Left renal cortex interstitium (tissue), 4 donors: Measurements from ENCODE around the gene FPR1. TPM values are rescaled to one million over a fixed set of nuclear protein-coding genes. Genes with fewer than 3 reads are reported as not detected.

Experiments used
- DNase-seq, 4 donors: peaks; one replicate each; pipeline ENCODE4 v3.0.0-alpha.2; 2013; ENCODE audit warnings: low read depth in 4 of 4, low spot score in 2 of 4, missing footprints in 1 of 4
- polyA plus RNA-seq, 4 donors: library from polyadenylated mRNA; unstranded; fragments of 120-200 nt; gene quantifications; one replicate each; pipeline ENCODE4 v1.2.1, GENCODE V29; 2013; ENCODE audit not compliant: insufficient read length in 4 of 4

The FPR1 gene
- 1 to 10 TPM in 2 of 4 donors, under 1 TPM in 2; 0.70 to 3.0 (median 1.2) TPM for polyA plus RNA-seq

GRCh38 chr19:51751655-51752054 lies at the start of gene FPR1:
TSS of gene FPR1 (minus strand) at chr19:51751878. CDS start at chr19:51746994, 4,884 bp downstream.
- DNase-seq = no peak

GRCh38 chr19:51800473-51801244 lies 49.0 kb upstream of the FPR1 start:
- no peak for DNase-seq

GRCh38 chr19:51799774-51800472 lies 48.2 kb upstream of the FPR1 start:
- no peak for DNase-seq

- no peak for DNase-seq
These were observed 47.5 kb upstream of the FPR1 start for GRCh38 chr19:51799034-51799773.

GRCh38 chr19:51798062-51798461 lies 46.4 kb upstream of the FPR1 start:
- DNase-seq = no peak

- DNase-seq = no peak
These were observed 45.8 kb upstream of the FPR1 start for GRCh38 chr19:51797480-51797879.

GRCh38 chr19:51796195-51796679 lies 44.6 kb upstream of the FPR1 start:
- DNase-seq = no peak

GRCh38 chr19:51794885-51795490 lies 43.3 kb upstream of the FPR1 start, which contains the start of gene FPR3:
TSS of gene FPR3 (plus strand) at chr19:51795157. CDS start at chr19:51823749, 28,592 bp downstream.
- DNase-seq = no peak

GRCh38 chr19:51793994-51794393 lies 42.3 kb upstream of the FPR1 start:
- no peak for DNase-seq

- DNase-seq = no peak
These were observed 41.3 kb upstream of the FPR1 start for GRCh38 chr19:51792932-51793331.

GRCh38 chr19:51789061-51789795 lies 37.5 kb upstream of the FPR1 start:
- DNase-seq = no peak

GRCh38 chr19:51788029-51788428 lies 36.4 kb upstream of the FPR1 start:
- DNase-seq = no peak

GRCh38 chr19:51786646-51787494 lies 35.2 kb upstream of the FPR1 start:
- DNase-seq = no peak

- DNase-seq = no peak
These were observed 33.4 kb upstream of the FPR1 start for GRCh38 chr19:51784922-51785690.

GRCh38 chr19:51784109-51784785 lies 32.6 kb upstream of the FPR1 start:
- no peak for DNase-seq

GRCh38 chr19:51783372-51783771 lies 31.7 kb upstream of the FPR1 start:
- DNase-seq = no peak

GRCh38 chr19:51781999-51782398 lies 30.3 kb upstream of the FPR1 start:
- DNase-seq = no peak

GRCh38 chr19:51780270-51780669 lies 28.6 kb upstream of the FPR1 start:
- DNase-seq = no peak
